ENCODE results near the gene PBXIP1.

The PBXIP1 gene

DNA sequence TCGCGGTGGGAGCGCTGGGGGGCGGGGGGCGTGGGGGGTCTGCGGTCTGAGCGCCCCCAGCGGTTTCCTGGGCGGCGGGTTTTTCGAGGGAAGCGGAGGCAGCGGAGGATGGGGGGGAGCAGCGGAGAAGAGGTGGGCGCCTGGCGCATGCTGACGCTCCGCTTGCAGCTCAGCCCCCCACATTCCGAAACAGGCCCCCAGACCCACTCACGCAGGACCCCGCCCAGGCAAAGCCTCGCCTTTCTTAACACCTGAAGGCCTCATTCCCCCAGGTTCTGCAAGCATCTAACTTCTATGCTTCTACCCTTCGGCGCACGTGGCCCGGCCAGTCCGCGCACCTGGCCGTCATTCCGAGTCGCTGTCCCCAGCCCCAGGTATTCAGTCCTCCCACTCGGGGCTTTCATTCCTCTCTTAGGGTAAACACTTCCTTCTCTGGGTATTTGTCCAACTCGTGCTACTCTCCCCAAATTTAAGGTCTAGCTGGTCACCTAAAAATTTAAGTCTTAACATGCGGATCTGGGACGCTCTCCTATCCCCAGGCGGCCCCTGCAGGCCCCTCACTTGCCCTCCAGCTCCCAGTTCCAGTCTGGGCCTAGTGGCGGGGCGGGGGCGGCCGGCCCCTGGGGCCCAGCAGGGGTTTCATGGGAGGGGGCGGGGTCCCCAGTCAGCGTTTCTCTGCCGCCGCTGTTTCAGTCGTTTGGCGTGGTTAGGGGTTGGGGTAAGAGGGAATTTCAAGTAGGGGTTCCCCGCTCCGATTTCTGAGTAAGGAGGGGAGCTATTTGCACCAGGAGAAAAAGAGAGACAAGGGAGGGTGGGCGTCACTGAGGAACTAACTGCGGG is 43.9 kb upstream of the PBXIP1 start:
- TF ChIP-seq ZNF70 (CRISPR knock-in tag; IDR thresholded peaks at IDR 0.05) (no peak), ZC3H10 (CRISPR knock-in tag; IDR thresholded peaks at IDR 0.05) (no peak), ZFP30 (CRISPR knock-in tag; IDR thresholded peaks at IDR 0.05) (no peak), GLIS3 (CRISPR knock-in tag; IDR thresholded peaks at IDR 0.05) (no peak), TOX (CRISPR knock-in tag; IDR thresholded peaks at IDR 0.05; ENCODE audit: borderline replicate concordance) (no peak), ZFP3 (CRISPR knock-in tag; IDR thresholded peaks at IDR 0.05) (no peak), TCF4 (CRISPR knock-in tag; IDR thresholded peaks at IDR 0.05; ENCODE audit: borderline replicate concordance) (no peak), OSR1 (CRISPR knock-in tag; IDR thresholded peaks at IDR 0.05) (no peak), SNAI2 (CRISPR knock-in tag; IDR thresholded peaks at IDR 0.05) (no peak), ISL1 (CRISPR knock-in tag; IDR thresholded peaks at IDR 0.05) (no peak), BACH2 (CRISPR knock-in tag; IDR thresholded peaks at IDR 0.05; ENCODE audit: borderline replicate concordance) (no peak), CSDC2 (CRISPR knock-in tag; IDR thresholded peaks at IDR 0.05) (no peak)
- TF ChIP-seq, protein P1, sequence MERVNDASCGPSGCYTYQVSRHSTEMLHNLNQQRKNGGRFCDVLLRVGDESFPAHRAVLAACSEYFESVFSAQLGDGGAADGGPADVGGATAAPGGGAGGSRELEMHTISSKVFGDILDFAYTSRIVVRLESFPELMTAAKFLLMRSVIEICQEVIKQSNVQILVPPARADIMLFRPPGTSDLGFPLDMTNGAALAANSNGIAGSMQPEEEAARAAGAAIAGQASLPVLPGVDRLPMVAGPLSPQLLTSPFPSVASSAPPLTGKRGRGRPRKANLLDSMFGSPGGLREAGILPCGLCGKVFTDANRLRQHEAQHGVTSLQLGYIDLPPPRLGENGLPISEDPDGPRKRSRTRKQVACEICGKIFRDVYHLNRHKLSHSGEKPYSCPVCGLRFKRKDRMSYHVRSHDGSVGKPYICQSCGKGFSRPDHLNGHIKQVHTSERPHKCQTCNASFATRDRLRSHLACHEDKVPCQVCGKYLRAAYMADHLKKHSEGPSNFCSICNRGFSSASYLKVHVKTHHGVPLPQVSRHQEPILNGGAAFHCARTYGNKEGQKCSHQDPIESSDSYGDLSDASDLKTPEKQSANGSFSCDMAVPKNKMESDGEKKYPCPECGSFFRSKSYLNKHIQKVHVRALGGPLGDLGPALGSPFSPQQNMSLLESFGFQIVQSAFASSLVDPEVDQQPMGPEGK (CRISPR knock-in tag; IDR thresholded peaks at IDR 0.05; ENCODE audit: borderline replicate concordance): no peak
- TF ChIP-seq, protein P2, sequence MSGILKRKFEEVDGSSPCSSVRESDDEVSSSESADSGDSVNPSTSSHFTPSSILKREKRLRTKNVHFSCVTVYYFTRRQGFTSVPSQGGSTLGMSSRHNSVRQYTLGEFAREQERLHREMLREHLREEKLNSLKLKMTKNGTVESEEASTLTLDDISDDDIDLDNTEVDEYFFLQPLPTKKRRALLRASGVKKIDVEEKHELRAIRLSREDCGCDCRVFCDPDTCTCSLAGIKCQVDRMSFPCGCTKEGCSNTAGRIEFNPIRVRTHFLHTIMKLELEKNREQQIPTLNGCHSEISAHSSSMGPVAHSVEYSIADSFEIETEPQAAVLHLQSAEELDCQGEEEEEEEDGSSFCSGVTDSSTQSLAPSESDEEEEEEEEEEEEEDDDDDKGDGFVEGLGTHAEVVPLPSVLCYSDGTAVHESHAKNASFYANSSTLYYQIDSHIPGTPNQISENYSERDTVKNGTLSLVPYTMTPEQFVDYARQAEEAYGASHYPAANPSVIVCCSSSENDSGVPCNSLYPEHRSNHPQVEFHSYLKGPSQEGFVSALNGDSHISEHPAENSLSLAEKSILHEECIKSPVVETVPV (CRISPR knock-in tag; IDR thresholded peaks at IDR 0.05): no peak
- TF ChIP-seq, protein P3, sequence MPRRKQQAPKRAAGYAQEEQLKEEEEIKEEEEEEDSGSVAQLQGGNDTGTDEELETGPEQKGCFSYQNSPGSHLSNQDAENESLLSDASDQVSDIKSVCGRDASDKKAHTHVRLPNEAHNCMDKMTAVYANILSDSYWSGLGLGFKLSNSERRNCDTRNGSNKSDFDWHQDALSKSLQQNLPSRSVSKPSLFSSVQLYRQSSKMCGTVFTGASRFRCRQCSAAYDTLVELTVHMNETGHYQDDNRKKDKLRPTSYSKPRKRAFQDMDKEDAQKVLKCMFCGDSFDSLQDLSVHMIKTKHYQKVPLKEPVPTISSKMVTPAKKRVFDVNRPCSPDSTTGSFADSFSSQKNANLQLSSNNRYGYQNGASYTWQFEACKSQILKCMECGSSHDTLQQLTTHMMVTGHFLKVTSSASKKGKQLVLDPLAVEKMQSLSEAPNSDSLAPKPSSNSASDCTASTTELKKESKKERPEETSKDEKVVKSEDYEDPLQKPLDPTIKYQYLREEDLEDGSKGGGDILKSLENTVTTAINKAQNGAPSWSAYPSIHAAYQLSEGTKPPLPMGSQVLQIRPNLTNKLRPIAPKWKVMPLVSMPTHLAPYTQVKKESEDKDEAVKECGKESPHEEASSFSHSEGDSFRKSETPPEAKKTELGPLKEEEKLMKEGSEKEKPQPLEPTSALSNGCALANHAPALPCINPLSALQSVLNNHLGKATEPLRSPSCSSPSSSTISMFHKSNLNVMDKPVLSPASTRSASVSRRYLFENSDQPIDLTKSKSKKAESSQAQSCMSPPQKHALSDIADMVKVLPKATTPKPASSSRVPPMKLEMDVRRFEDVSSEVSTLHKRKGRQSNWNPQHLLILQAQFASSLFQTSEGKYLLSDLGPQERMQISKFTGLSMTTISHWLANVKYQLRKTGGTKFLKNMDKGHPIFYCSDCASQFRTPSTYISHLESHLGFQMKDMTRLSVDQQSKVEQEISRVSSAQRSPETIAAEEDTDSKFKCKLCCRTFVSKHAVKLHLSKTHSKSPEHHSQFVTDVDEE (CRISPR knock-in tag; IDR thresholded peaks at IDR 0.05): no peak
- ATAC-seq: no peak

DNA sequence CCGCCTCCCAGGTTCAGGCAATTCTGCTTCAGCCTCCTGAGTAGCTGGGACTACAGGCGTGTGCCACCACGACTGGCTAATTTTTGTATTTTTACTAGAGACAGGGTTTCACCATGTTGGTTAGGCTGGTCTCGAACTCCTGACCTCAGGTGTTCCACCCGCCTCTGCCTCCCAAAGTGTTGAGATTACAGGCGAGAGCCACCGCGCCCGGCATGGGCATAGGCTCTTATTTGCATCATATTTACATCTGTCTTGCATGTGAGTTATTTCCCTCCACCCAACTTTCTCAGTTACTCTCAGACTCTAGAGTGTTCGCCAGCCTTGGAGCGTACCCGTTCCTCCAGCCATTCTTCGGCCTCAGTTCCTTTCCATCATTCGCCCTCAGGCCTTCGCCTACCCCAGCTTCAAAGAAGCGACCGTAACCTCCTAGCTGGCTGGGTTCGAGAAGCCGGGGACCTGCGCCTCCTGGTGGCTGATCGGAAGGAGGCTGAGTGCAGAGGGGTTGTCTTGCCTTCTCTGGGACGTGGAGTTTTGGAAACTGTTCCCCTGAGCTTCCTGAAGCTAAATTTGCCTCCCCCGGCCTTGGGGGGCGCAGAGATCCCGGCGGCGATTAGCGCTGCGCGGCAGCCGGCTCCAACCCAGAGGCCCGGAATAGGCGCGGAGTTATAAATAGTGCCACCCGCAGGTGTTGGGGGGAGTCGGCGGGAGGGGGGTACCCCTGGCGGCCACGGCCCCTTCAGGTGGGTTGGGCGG is 43.1 kb upstream of the PBXIP1 start:
- TF ChIP-seq TOX (CRISPR knock-in tag; IDR thresholded peaks at IDR 0.05; ENCODE audit: borderline replicate concordance) (no peak), ARNTL (CRISPR knock-in tag; IDR thresholded peaks at IDR 0.05; ENCODE audit: borderline replicate concordance, low read depth) (no peak), CSDC2 (CRISPR knock-in tag; IDR thresholded peaks at IDR 0.05) (no peak), GLIS3 (CRISPR knock-in tag; IDR thresholded peaks at IDR 0.05) (no peak), ZNF70 (CRISPR knock-in tag; IDR thresholded peaks at IDR 0.05) (no peak), ZC3H10 (CRISPR knock-in tag; IDR thresholded peaks at IDR 0.05) (no peak), PPARA (CRISPR knock-in tag; IDR thresholded peaks at IDR 0.05; ENCODE audit: borderline replicate concordance) (no peak), OSR1 (CRISPR knock-in tag; IDR thresholded peaks at IDR 0.05) (no peak), BACH2 (CRISPR knock-in tag; IDR thresholded peaks at IDR 0.05; ENCODE audit: borderline replicate concordance) (no peak), ISL1 (CRISPR knock-in tag; IDR thresholded peaks at IDR 0.05) (no peak), SNAI2 (CRISPR knock-in tag; IDR thresholded peaks at IDR 0.05) (no peak), ZNF565 (CRISPR knock-in tag; conservative IDR thresholded peaks at IDR 0.05; ENCODE audit: low read depth) (no peak), ESRRG (CRISPR knock-in tag; IDR thresholded peaks at IDR 0.05) (no peak), ZFP30 (CRISPR knock-in tag; IDR thresholded peaks at IDR 0.05) (no peak)
- TF ChIP-seq, protein P4, sequence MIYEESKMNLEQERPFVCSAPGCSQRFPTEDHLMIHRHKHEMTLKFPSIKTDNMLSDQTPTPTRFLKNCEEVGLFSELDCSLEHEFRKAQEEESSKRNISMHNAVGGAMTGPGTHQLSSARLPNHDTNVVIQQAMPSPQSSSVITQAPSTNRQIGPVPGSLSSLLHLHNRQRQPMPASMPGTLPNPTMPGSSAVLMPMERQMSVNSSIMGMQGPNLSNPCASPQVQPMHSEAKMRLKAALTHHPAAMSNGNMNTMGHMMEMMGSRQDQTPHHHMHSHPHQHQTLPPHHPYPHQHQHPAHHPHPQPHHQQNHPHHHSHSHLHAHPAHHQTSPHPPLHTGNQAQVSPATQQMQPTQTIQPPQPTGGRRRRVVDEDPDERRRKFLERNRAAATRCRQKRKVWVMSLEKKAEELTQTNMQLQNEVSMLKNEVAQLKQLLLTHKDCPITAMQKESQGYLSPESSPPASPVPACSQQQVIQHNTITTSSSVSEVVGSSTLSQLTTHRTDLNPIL (CRISPR knock-in tag; IDR thresholded peaks at IDR 0.05; ENCODE audit: low read depth): no peak
- peak; percentile 6 for ATAC-seq

All from SK-N-SH treated with all-trans-retinoic acid at 6 μM for 48 hours (cell line).